HepG2 (cell line): ENCODE results near the gene STK24. TPM values are rescaled to one million over a fixed set of nuclear protein-coding genes. Genes with fewer than 3 reads are reported as not detected.
A peak's percentile ranks its signal among the peaks of the same experiment; 100 is the strongest.

Experiments
- BORCS8-MEF2B ChIP-seq: sonication (generic); formaldehyde crosslinking; IDR thresholded peaks from 2 replicates; pipeline ENCODE4 v1.8.0; 2022; ENCODE audit warnings: mild to moderate bottlenecking, missing genetic modification reagents
- HNF4A ChIP-seq: sonication (generic); formaldehyde crosslinking; IDR thresholded peaks from 2 replicates; pipeline ENCODE4 v1.4.0; 2020; ENCODE audit warnings: missing genetic modification reagents
- MATR3 ChIP-seq: sonication (generic); formaldehyde crosslinking; IDR thresholded peaks from 2 replicates; pipeline ENCODE4 v1.4.0; 2020; ENCODE audit warnings: missing genetic modification reagents
- MEIS2 ChIP-seq: sonication (generic); formaldehyde crosslinking; IDR thresholded peaks from 2 replicates; pipeline ENCODE4 v1.9.0; 2021; ENCODE audit warnings: mild to moderate bottlenecking, missing genetic modification reagents
- XRCC5 ChIP-seq: fragments of 200-400 bp; formaldehyde crosslinking; optimal IDR thresholded peaks from 2 replicates; pipeline ENCODE3; 2017; ENCODE audit warnings: mild to moderate bottlenecking, low read length
- ZNF264 ChIP-seq: sonication (generic); formaldehyde crosslinking; IDR thresholded peaks from 2 replicates; pipeline ENCODE4 v1.4.0; 2020; ENCODE audit warnings: missing genetic modification reagents
- ZNF276 ChIP-seq: sonication (generic); formaldehyde crosslinking; IDR thresholded peaks from 2 replicates; pipeline ENCODE4 v1.4.0; 2020; ENCODE audit warnings: mild to moderate bottlenecking, low read depth, missing genetic modification reagents
- ZNF687 ChIP-seq: sonication (generic); formaldehyde crosslinking; IDR thresholded peaks from 2 replicates; pipeline ENCODE4 v1.5.1; 2020; ENCODE audit warnings: mild to moderate bottlenecking, missing genetic modification reagents, moderate library complexity
- ZNF839 ChIP-seq: sonication (generic); formaldehyde crosslinking; IDR thresholded peaks from 2 replicates; pipeline ENCODE4 v1.4.0; 2020; ENCODE audit warnings: missing genetic modification reagents, mild to moderate bottlenecking, borderline replicate concordance
- polyA plus RNA-seq, 8 experiments: library from polyadenylated mRNA; depleted of rRNA in 3 of 8; stranded (reverse) in 7 of 8; unstranded in 1 of 8; fragments of >200 nt; fragmentation: Illumina TruSeq in 4 of 8; extraction: Trizol in 4 of 8; gene quantifications; 2 replicates each; pipeline versions ENCODE4 v1.2.1 to v1.2.3, GENCODE V29; 2011 to 2016; ENCODE audit warnings: low read depth in 4 of 8, missing spikeins in 1 of 8, mixed read lengths in 1 of 8; ENCODE audit not compliant: insufficient read depth in 1 of 8
- total RNA-seq, 5 experiments: library from RNA; depleted of rRNA; stranded (reverse); fragments of >200 nt; fragmentation: Illumina TruSeq; extraction: Trizol; gene quantifications; 2 replicates each; pipeline ENCODE4 v1.2.3, GENCODE V29; 2016; ENCODE audit warnings: low read depth in 1 of 5
- TF ChIP-seq, protein P1 (sequence below): sonication (generic); formaldehyde crosslinking; IDR thresholded peaks from one replicate; pipeline ENCODE4 v1.5.1; 2020; ENCODE audit warnings: mild to moderate bottlenecking, missing genetic modification reagents; ENCODE audit errors: not compliant biosample characterization
- TF ChIP-seq, protein P2 (sequence below): sonication (generic); formaldehyde crosslinking; IDR thresholded peaks from 2 replicates; pipeline ENCODE4 v1.4.0; 2020; ENCODE audit warnings: missing genetic modification reagents, borderline replicate concordance

STK24 gene
- total and polyA plus RNA-seq, 2 of the 13 experiments (the other 11 are each of a cell fraction or from before 2014, with no cell fraction given) = 51.3 to 73.0 TPM

DNA sequence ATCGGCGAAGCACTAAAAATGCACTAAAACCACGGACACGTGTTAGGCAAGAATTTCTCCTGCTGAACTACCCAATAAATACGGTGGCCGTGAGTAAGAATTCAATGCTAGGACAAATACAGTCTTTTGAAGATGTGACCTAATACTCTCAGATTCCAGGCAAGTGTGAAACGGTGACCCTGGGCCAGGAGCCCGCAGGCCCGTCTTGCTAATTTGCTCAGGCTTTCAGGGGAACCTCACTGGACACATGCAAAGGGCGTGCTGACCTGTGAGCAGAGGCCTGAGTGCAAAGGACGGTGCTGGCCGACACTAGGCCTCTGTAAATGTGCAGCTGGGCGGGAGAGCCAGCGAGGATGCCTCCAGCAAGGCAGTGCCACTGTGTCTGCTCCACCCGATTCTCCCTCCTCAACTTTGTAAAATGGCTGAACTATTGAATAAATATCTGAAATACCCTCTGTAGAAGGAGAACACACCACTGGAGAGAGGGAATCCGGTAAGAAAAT lies 70.1 kb downstream of the STK24 start (continued):
- TF ChIP-seq ZNF687 (peak; percentile 100), XRCC5 (no peak), BORCS8-MEF2B (peak; percentile 89), MEIS2 (CRISPR knock-in tag) (peak; percentile 92; the same call in 1 of the 2 replicates), ZNF839 (CRISPR knock-in tag) (no peak; the same call in 1 of the 2 replicates), MATR3 (no peak), ZNF276 (CRISPR knock-in tag) (peak; percentile 96; the same call in 1 of the 2 replicates), HNF4A (CRISPR knock-in tag) (peak; percentile 95), ZNF264 (CRISPR knock-in tag) (peak; percentile 96; the same call in 1 of the 2 replicates)
- TF ChIP-seq, protein P1, sequence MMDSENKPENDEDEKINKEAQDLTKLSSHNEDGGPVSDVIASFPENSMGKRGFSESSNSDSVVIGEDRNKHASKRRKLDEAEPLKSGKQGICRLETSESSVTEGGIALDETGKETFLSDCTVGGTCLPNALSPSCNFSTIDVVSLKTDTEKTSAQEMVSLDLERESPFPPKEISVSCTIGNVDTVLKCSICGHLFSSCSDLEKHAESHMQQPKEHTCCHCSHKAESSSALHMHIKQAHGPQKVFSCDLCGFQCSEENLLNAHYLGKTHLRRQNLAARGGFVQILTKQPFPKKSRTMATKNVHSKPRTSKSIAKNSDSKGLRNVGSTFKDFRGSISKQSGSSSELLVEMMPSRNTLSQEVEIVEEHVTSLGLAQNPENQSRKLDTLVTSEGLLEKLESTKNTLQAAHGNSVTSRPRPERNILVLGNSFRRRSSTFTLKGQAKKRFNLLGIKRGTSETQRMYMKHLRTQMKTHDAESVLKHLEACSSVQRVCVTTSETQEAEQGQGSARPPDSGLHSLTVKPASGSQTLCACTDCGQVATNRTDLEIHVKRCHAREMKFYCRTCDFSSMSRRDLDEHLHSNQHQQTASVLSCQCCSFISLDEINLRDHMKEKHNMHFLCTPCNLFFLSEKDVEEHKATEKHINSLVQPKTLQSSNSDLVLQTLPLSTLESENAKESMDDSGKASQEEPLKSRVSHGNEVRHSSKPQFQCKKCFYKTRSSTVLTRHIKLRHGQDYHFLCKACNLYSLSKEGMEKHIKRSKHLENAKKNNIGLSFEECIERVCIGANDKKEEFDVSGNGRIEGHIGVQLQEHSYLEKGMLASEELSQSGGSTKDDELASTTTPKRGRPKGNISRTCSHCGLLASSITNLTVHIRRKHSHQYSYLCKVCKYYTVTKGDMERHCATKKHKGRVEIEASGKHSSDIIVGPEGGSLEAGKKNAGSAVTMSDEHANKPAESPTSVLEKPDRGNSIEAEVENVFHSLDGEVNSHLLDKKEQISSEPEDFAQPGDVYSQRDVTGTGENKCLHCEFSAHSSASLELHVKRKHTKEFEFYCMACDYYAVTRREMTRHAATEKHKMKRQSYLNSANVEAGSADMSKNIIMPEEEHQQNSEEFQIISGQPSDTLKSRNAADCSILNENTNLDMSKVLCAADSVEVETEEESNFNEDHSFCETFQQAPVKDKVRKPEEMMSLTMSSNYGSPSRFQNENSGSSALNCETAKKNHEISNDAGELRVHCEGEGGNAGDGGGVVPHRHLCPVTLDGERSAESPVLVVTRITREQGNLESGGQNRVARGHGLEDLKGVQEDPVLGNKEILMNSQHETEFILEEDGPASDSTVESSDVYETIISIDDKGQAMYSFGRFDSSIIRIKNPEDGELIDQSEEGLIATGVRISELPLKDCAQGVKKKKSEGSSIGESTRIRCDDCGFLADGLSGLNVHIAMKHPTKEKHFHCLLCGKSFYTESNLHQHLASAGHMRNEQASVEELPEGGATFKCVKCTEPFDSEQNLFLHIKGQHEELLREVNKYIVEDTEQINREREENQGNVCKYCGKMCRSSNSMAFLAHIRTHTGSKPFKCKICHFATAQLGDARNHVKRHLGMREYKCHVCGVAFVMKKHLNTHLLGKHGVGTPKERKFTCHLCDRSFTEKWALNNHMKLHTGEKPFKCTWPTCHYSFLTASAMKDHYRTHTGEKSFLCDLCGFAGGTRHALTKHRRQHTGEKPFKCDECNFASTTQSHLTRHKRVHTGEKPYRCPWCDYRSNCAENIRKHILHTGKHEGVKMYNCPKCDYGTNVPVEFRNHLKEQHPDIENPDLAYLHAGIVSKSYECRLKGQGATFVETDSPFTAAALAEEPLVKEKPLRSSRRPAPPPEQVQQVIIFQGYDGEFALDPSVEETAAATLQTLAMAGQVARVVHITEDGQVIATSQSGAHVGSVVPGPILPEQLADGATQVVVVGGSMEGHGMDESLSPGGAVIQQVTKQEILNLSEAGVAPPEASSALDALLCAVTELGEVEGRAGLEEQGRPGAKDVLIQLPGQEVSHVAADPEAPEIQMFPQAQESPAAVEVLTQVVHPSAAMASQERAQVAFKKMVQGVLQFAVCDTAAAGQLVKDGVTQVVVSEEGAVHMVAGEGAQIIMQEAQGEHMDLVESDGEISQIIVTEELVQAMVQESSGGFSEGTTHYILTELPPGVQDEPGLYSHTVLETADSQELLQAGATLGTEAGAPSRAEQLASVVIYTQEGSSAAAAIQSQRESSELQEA (CRISPR knock-in tag) = peak; percentile 85
- TF ChIP-seq, protein P2, sequence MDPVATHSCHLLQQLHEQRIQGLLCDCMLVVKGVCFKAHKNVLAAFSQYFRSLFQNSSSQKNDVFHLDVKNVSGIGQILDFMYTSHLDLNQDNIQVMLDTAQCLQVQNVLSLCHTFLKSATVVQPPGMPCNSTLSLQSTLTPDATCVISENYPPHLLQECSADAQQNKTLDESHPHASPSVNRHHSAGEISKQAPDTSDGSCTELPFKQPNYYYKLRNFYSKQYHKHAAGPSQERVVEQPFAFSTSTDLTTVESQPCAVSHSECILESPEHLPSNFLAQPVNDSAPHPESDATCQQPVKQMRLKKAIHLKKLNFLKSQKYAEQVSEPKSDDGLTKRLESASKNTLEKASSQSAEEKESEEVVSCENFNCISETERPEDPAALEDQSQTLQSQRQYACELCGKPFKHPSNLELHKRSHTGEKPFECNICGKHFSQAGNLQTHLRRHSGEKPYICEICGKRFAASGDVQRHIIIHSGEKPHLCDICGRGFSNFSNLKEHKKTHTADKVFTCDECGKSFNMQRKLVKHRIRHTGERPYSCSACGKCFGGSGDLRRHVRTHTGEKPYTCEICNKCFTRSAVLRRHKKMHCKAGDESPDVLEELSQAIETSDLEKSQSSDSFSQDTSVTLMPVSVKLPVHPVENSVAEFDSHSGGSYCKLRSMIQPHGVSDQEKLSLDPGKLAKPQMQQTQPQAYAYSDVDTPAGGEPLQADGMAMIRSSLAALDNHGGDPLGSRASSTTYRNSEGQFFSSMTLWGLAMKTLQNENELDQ (CRISPR knock-in tag) = no peak
